GM12891 (cell line): ENCODE measurements around the gene RNF151.

Experiments
- POLR2A ChIP-seq: IDR thresholded peaks from 2 replicates; pipeline ENCODE4 v1.6.1; 2011; ENCODE audit warnings: low read depth, low read length, control low read depth
- POLR2AphosphoS5 ChIP-seq: IDR thresholded peaks from 2 replicates; pipeline ENCODE4 v1.6.1; 2011; ENCODE audit warnings: low read depth, low read length, control low read depth
- SPI1 ChIP-seq: IDR thresholded peaks from 2 replicates; pipeline ENCODE4 v1.6.1; 2011; ENCODE audit warnings: low read depth, low read length, control low read depth
- TAF1 ChIP-seq: IDR thresholded peaks from 2 replicates; pipeline ENCODE4 v1.6.1; 2011; ENCODE audit warnings: low read depth, low read length, control low read depth

DNA sequence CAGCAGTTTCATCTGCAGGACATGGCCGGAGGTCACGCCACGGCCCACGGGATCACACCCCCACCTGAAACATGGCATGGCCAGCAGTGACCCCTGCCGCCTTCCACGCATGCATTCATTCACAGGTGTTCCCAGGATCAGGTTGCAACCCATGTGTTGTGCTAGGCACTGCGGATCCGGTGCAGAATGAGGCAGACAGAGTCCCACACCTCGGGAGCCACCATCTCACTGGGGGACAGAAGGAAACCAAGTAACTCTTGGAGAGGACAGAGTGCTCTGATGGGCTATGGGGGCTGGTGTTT is 19.3 kb upstream of the RNF151 start:
- TF ChIP-seq POLR2A: no peak
- no peak for TF ChIP-seq POLR2AphosphoS5
- TF ChIP-seq SPI1: no peak
- no peak for TF ChIP-seq TAF1
